Vagina (tissue), 2 donors: ENCODE results near the gene RHOJ. TPM values are rescaled to one million over a fixed set of nuclear protein-coding genes. Genes with fewer than 3 reads are reported as not detected.

Experiments used
- DNase-seq, 2 donors: peaks; one replicate each; pipeline ENCODE4 v3.0.0-alpha.2; 2017; ENCODE audit errors: extremely low spot score in 2 of 2
- H3K27ac ChIP-seq: fragments of 200-600 bp; sonication (generic); one replicate; pipeline ENCODE4 v1.5.1; 2019
- H3K27me3 ChIP-seq: fragments of 200-600 bp; sonication (generic); one replicate; pipeline ENCODE4 v1.5.1; 2019
- H3K36me3 ChIP-seq, 2 donors: fragments of 200-600 bp; sonication (generic); one replicate each; pipeline ENCODE4 v1.5.1; 2017 to 2019
- H3K4me1 ChIP-seq: fragments of 200-600 bp; sonication (generic); one replicate; pipeline ENCODE4 v1.5.1; 2019
- H3K4me3 ChIP-seq, 2 donors: fragments of 200-600 bp; sonication (generic); 1 replicate in 1 of 2; 2 replicates in 1 of 2; pipeline ENCODE4 v1.5.1; 2016 to 2019
- H3K9me3 ChIP-seq: fragments of 200-600 bp; sonication (generic); one replicate; pipeline ENCODE4 v1.5.1; 2019
- CTCF ChIP-seq, 3 experiments: fragments of 450-650 bp in 2 of 3; fragments of 200-600 bp in 1 of 3; sonication (generic) in 1 of 3; IDR thresholded peaks; one replicate each; pipeline ENCODE4 v1.5.1; 2017 to 2019; ENCODE audit warnings: antibody characterized with exemption in 3 of 3, mild to moderate bottlenecking in 2 of 3, moderate library complexity in 2 of 3
- POLR2A ChIP-seq, 2 donors: fragments of 450-650 bp; IDR thresholded peaks; one replicate each; pipeline ENCODE4 v1.6.1; 2017; ENCODE audit warnings: antibody characterized with exemption in 2 of 2, mild to moderate bottlenecking in 2 of 2, moderate library complexity in 2 of 2
- POLR2AphosphoS5 ChIP-seq, 2 donors: sonication (generic); formaldehyde crosslinking; IDR thresholded peaks; one replicate each; pipeline ENCODE4 v1.9.0; 2017; ENCODE audit warnings: antibody characterized with exemption in 2 of 2, mild to moderate bottlenecking in 2 of 2, low read depth in 1 of 2; ENCODE audit not compliant: insufficient read depth in 1 of 2
- intact Hi-C: fragments of 100-400 bp; cut with DNase I; formaldehyde crosslinking; loops from one replicate; pipeline ENCODE4 v1.15.1; 2023
- total RNA-seq: library from RNA; depleted of rRNA; stranded (reverse); fragments of >200 nt; gene quantifications from one replicate; pipeline ENCODE4 v1.2.3, GENCODE V29; 2016

Gene RHOJ
- total RNA-seq, 1 donor from 2014 or later: 10.8 TPM

GRCh38 chr14:63328787-63329737, 124.8 kb downstream of the RHOJ start:
- intact Hi-C loops: no loop called here
- H3K36me3 ChIP-seq: no peaks in the 10 kb centered on the region

GRCh38 chr14:63342371-63342770, 138.1 kb downstream of the RHOJ start:
- Histone ChIP-seq H3K27ac (no peak overlapping the region), H3K36me3 (no peaks in the 10 kb centered on the region), H3K27me3 (no peaks in the 10 kb centered on the region), H3K4me3 (no peak overlapping the region), H3K9me3 (no peaks in the 10 kb centered on the region), H3K4me1 (no peaks in the 10 kb centered on the region)
- no peak for TF ChIP-seq POLR2A (IDR thresholded peaks at IDR 0.05)
- TF ChIP-seq POLR2AphosphoS5 (IDR thresholded peaks at IDR 0.05; ENCODE audit: insufficient read depth in 1 of 2, low read depth in 1 of 2): no peak
- no peak for TF ChIP-seq CTCF (IDR thresholded peaks at IDR 0.05)
- intact Hi-C loops: no loop called here
- no peak for DNase-seq

More at GRCh38 chr14:63328787-63329737, 124.8 kb downstream of the RHOJ start:
- Histone ChIP-seq H3K27me3 (no peaks in the 10 kb centered on the region), H3K27ac (no peak overlapping the region), H3K4me3 (no peak overlapping the region), H3K9me3 (no peaks in the 10 kb centered on the region), H3K4me1 (no peaks in the 10 kb centered on the region)
- no peak for DNase-seq
- TF ChIP-seq POLR2AphosphoS5 (IDR thresholded peaks at IDR 0.05; ENCODE audit: insufficient read depth in 1 of 2, low read depth in 1 of 2) (no peak), POLR2A (IDR thresholded peaks at IDR 0.05) (no peak), CTCF (IDR thresholded peaks at IDR 0.05) (no peak)

Other genes starting within 250 kb of the RHOJ start
- gene KCNH5, start 159.0 kb upstream of the RHOJ start, total RNA-seq: 0.49 TPM
- not detected for gene GPHB5, start 114.5 kb downstream of the RHOJ start, total RNA-seq